ENCODE data around the gene OGFRL1. TPM values are rescaled to one million over a fixed set of nuclear protein-coding genes. Genes with fewer than 3 reads are reported as not detected.

Gene OGFRL1
- total and polyA plus RNA-seq, 2 donors (not counting 1 experiment from before 2014, with no cell fraction given), result 6.4 to 31.6 TPM

DNA sequence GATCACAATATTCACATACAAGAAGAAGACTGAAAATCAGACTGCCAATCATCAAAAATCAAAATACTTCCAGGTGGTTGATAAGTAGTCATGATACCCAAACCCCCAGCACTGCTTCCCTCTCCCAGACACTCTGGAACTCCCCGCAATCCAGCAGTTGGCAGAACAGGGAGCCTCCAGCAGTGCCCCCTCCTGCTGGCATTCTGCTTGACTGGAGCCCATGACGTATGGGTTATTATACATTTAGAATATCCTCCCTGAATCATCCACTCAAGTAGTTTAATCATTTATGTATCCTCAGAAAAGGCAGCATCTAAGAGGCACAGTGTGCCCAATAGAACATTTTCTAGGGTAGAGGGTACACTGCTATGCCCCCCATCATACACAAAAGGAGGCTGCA, 9.3 kb upstream of the OGFRL1 start:
- no peaks in the 10 kb centered on the region for H3K27me3 ChIP-seq (replicated peaks in 1 of 4; ENCODE audit: control extremely low read depth in 1 of 4, control insufficient read depth in 3 of 4, insufficient read depth in 4 of 4, low read length in 3 of 4)
- TF ChIP-seq, protein P1, sequence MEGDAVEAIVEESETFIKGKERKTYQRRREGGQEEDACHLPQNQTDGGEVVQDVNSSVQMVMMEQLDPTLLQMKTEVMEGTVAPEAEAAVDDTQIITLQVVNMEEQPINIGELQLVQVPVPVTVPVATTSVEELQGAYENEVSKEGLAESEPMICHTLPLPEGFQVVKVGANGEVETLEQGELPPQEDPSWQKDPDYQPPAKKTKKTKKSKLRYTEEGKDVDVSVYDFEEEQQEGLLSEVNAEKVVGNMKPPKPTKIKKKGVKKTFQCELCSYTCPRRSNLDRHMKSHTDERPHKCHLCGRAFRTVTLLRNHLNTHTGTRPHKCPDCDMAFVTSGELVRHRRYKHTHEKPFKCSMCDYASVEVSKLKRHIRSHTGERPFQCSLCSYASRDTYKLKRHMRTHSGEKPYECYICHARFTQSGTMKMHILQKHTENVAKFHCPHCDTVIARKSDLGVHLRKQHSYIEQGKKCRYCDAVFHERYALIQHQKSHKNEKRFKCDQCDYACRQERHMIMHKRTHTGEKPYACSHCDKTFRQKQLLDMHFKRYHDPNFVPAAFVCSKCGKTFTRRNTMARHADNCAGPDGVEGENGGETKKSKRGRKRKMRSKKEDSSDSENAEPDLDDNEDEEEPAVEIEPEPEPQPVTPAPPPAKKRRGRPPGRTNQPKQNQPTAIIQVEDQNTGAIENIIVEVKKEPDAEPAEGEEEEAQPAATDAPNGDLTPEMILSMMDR (IDR thresholded peaks at IDR 0.05), result no peak
- TF ChIP-seq EZH2 (IDR thresholded peaks at IDR 0.05; ENCODE audit: borderline replicate concordance, insufficient read depth, low read depth, low read length, poor library complexity, severe bottlenecking), result no peak
- intact Hi-C loops (cut with micrococcal nuclease), result no loop called here
- WGBS (ENCODE audit: insufficient coverage), result no CpG with 5 or more reads among the region's 2 CpGs
- no peaks in the 10 kb centered on the region for H3K9me3 ChIP-seq (ENCODE audit: control extremely low read depth in 1 of 3, control insufficient read depth in 2 of 3, insufficient read depth in 1 of 3, low read length in 2 of 3)
- ChIA-PET POLR2A (no interaction called here), CTCF (no interaction called here)
- H3K27ac ChIP-seq (ENCODE audit: low read length in 2 of 2), result no peak overlapping the region
- Mint-ChIP-seq H3K9me3 (ENCODE audit: insufficient read depth) (peaks cover 2% of the 10 kb centered on the region), H3K27ac (no peak overlapping the region), H3K27me3 (no peaks in the 10 kb centered on the region), H3K4me3 (no peak overlapping the region), H3K4me1 (peaks cover 14% of the 10 kb centered on the region)
- no peaks in the 10 kb centered on the region for H3K79me2 ChIP-seq (ENCODE audit: control insufficient read depth, insufficient read depth, low read length)
- no peak overlapping the region for H3K4me3 ChIP-seq (ENCODE audit: control extremely low read depth in 1 of 5, extremely low read depth in 1 of 5, insufficient read depth in 1 of 5, low read depth in 2 of 5, low read length in 4 of 5)
- H2AFZ ChIP-seq (ENCODE audit: insufficient read depth, low read depth, low read length, poor library complexity, severe bottlenecking), result no peak overlapping the region
- DNase-seq, result no peak
- no peak overlapping the region for H3K4me2 ChIP-seq (replicated peaks; ENCODE audit: low read depth, low read length, poor library complexity, severe bottlenecking)
- no peaks in the 10 kb centered on the region for H3K36me3 ChIP-seq (replicated peaks in 1 of 2; ENCODE audit: control extremely low read depth in 1 of 2, control insufficient read depth in 1 of 2, extremely low read depth in 1 of 2, insufficient read depth in 2 of 2, low read length in 1 of 2)
- no peak for ATAC-seq (ENCODE audit: low read depth)
- no peak overlapping the region for H3K9ac ChIP-seq (ENCODE audit: low read length)
- H4K20me1 ChIP-seq (ENCODE audit: control insufficient read depth, insufficient read depth, low read length, poor library complexity, severe bottlenecking), result no peaks in the 10 kb centered on the region
- H3K4me1 ChIP-seq (ENCODE audit: control insufficient read depth in 2 of 2, insufficient read depth in 2 of 2, low read length in 2 of 2), result peaks cover 0 to 3% of the 10 kb centered on the region in 2 donors

- Histone ChIP-seq H2AFZ (ENCODE audit: insufficient read depth, low read depth, low read length, poor library complexity, severe bottlenecking) (no peak overlapping the region), H3K36me3 (replicated peaks in 1 of 2; ENCODE audit: control extremely low read depth in 1 of 2, control insufficient read depth in 1 of 2, extremely low read depth in 1 of 2, insufficient read depth in 2 of 2, low read length in 1 of 2) (no peaks in the 10 kb centered on the region), H3K79me2 (ENCODE audit: control insufficient read depth, insufficient read depth, low read length) (no peaks in the 10 kb centered on the region), H3K9me3 (ENCODE audit: control extremely low read depth in 1 of 3, control insufficient read depth in 2 of 3, insufficient read depth in 1 of 3, low read length in 2 of 3) (no peaks in the 10 kb centered on the region), H3K9ac (ENCODE audit: low read length) (no peak overlapping the region), H3K27ac (ENCODE audit: low read length in 2 of 2) (no peak overlapping the region), H3K4me1 (ENCODE audit: control insufficient read depth in 2 of 2, insufficient read depth in 2 of 2, low read length in 2 of 2) (peaks cover 0 to 3% of the 10 kb centered on the region in 2 donors), H3K27me3 (replicated peaks in 1 of 4; ENCODE audit: control extremely low read depth in 1 of 4, control insufficient read depth in 3 of 4, insufficient read depth in 4 of 4, low read length in 3 of 4) (no peaks in the 10 kb centered on the region), H3K4me3 (ENCODE audit: control extremely low read depth in 1 of 5, extremely low read depth in 1 of 5, insufficient read depth in 1 of 5, low read depth in 2 of 5, low read length in 4 of 5) (no peak overlapping the region), H3K4me2 (replicated peaks; ENCODE audit: low read depth, low read length, poor library complexity, severe bottlenecking) (no peak overlapping the region), H4K20me1 (ENCODE audit: control insufficient read depth, insufficient read depth, low read length, poor library complexity, severe bottlenecking) (no peaks in the 10 kb centered on the region)
- Mint-ChIP-seq H3K27me3 (no peaks in the 10 kb centered on the region), H3K4me1 (peaks cover 14% of the 10 kb centered on the region), H3K27ac (no peak overlapping the region), H3K9me3 (ENCODE audit: insufficient read depth) (peaks cover 2% of the 10 kb centered on the region), H3K4me3 (no peak overlapping the region)
- intact Hi-C loops (cut with micrococcal nuclease), result loop anchor here (10.0 kb wide), 2 partner anchors 45 to 715 kb away; partner anchors contain the start of gene SDHAF4
- TF ChIP-seq EZH2 (IDR thresholded peaks at IDR 0.05; ENCODE audit: borderline replicate concordance, insufficient read depth, low read depth, low read length, poor library complexity, severe bottlenecking), result no peak
- TF ChIP-seq, protein P1 (IDR thresholded peaks at IDR 0.05), result no peak
- no CpG with 5 or more reads among the region's 4 CpGs for WGBS (ENCODE audit: insufficient coverage)
- ChIA-PET CTCF (no interaction called here), POLR2A (no interaction called here)
- ATAC-seq (ENCODE audit: low read depth) (no peak), DNase-seq (no peak)
These were observed 8.9 kb upstream of the OGFRL1 start for GRCh38 chr6:71279740-71280139.
